Tibial nerve (tissue), 4 donors: ENCODE measurements around the gene RBAK. TPM values are rescaled to one million over a fixed set of nuclear protein-coding genes. Genes with fewer than 3 reads are reported as not detected.
"Not testable (repeated sequence)": the region's sequence is repeated elsewhere in the genome, so short reads cannot be mapped to it uniquely, and the experiment has no call there.

ENCODE experiments used
- DNase-seq, 2 donors: peaks; one replicate each; pipeline ENCODE4 v3.0.0-alpha.2; 2019; ENCODE audit warnings: low spot score in 2 of 2
- H3K27ac ChIP-seq, 4 donors: fragments of 200-600 bp; sonication (generic) in 3 of 4; one replicate each; pipeline ENCODE4 v1.5.1; 2017 to 2019; ENCODE audit warnings: mild to moderate bottlenecking in 1 of 4
- H3K27me3 ChIP-seq, 2 donors: fragments of 200-600 bp; sonication (generic) in 1 of 2; one replicate each; pipeline versions ENCODE4 v1.5.1 to v1.6.0; 2017 to 2019
- H3K36me3 ChIP-seq, 3 donors: fragments of 200-600 bp; sonication (generic); one replicate each; pipeline ENCODE4 v1.5.1; 2018 to 2019
- H3K4me1 ChIP-seq, 4 donors: fragments of 200-600 bp; sonication (generic) in 3 of 4; one replicate each; pipeline ENCODE4 v1.5.1; 2017 to 2019
- H3K4me3 ChIP-seq, 4 donors: fragments of 200-600 bp; sonication (generic) in 3 of 4; one replicate each; pipeline ENCODE4 v1.5.1; 2017 to 2019; ENCODE audit warnings: mild to moderate bottlenecking in 1 of 4, moderate library complexity in 1 of 4
- H3K9me3 ChIP-seq, 4 donors: fragments of 200-600 bp; sonication (generic) in 3 of 4; one replicate each; pipeline ENCODE4 v1.5.1; 2017 to 2019
- CTCF ChIP-seq, 5 experiments: fragments of 200-600 bp in 3 of 5; fragments of 450-650 bp in 2 of 5; sonication (generic) in 3 of 5; IDR thresholded peaks; one replicate each; pipeline ENCODE4 v1.5.1; 2016 to 2019; ENCODE audit warnings: antibody characterized with exemption in 5 of 5, mild to moderate bottlenecking in 3 of 5, moderate library complexity in 2 of 5
- EP300 ChIP-seq, 2 donors: sonication (generic); formaldehyde crosslinking; IDR thresholded peaks; one replicate each; pipeline ENCODE4 v1.6.1; 2017; ENCODE audit warnings: antibody characterized with exemption in 2 of 2, mild to moderate bottlenecking in 1 of 2
- POLR2A ChIP-seq, 2 donors: fragments of 450-650 bp; IDR thresholded peaks; one replicate each; pipeline ENCODE4 v1.6.1; 2017; ENCODE audit warnings: antibody characterized with exemption in 2 of 2, mild to moderate bottlenecking in 2 of 2, moderate library complexity in 2 of 2
- WGBS, 2 donors: methylation state at CpG; one replicate each; pipeline ENCODE4 v1.1.5; 2018; 5-methylcytosine and 5-hydroxymethylcytosine counted together
- total RNA-seq, 4 donors: library from RNA; depleted of rRNA; stranded (reverse); fragments of >200 nt; gene quantifications; one replicate each; pipeline ENCODE4 v1.1.0, GENCODE V29; 2016

Gene RBAK
- total RNA-seq, 4 donors from 2014 or later = 7.5 to 11.3 (median 9.0) TPM

DNA sequence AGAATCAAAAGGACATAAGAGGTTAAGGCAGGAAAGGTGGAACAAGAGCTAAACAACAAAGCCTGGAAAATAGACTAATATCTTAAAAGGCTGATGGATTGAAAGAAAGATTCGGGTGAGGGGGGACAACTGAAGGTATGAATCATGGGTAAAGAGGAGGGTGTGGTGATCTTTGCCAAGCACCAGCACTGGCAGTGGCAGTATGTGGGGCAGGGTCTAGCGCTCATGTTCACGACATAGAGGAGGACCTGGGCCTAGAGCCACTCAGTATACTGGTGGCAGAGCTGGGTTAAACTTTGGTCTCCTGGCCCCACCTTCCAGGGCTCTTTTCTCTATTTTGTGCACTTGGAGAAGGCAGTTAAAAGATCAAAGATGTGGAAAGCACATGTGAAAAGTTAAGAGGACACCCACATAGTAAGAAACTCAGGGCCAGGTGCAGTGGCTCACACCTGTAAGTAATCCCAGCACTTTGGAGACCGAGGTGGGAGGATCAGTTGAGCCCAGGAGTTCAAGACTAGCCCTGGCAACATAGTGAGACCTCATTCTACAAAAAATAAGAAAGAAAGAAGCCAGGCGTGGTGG, 46.2 kb upstream of the RBAK start:
- no peak for TF ChIP-seq EP300 (IDR thresholded peaks at IDR 0.05)
- no peak for TF ChIP-seq CTCF (IDR thresholded peaks at IDR 0.05)
- TF ChIP-seq POLR2A (IDR thresholded peaks at IDR 0.05) = no peak
- Histone ChIP-seq H3K36me3 (peaks cover 0 to 70% (median 0%) of the 10 kb centered on the region in 3 donors), H3K27me3 (no peaks in the 10 kb centered on the region), H3K9me3 (no peaks in the 10 kb centered on the region), H3K4me3 (no peak overlapping the region), H3K4me1 (no peaks in the 10 kb centered on the region), H3K27ac (no peak overlapping the region)
- no peak for DNase-seq
- WGBS, 2 donors = 88 to 90% methylated on average over 5 of the region's 5 CpGs

DNA sequence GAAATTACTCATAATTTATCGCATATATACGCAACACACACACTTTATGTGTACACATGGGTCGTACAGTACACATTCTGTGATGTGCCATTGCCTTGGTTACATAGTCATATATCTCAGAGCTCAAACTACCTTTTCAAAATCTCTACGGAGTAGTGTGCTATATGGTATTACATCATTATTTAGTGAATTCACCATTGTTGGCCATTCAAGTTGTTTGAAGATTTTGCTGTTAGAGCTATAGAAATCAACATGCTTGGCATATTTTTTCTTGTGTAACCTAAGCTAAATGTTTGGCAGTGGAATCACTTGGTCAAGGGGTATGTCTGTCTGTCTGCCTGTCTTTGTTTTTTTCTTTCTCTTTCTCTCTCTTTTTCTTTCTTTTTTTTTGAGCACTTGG, 44.7 kb upstream of the RBAK start:
- no peaks in the 10 kb centered on the region for H3K9me3 ChIP-seq
- no peaks in the 10 kb centered on the region for H3K27me3 ChIP-seq
- 64 to 74% methylated on average over 4 of the region's 4 CpGs for WGBS, 2 donors
- H3K36me3 ChIP-seq = peaks cover 0 to 65% (median 0%) of the 10 kb centered on the region in 3 donors
- no peak for TF ChIP-seq POLR2A (IDR thresholded peaks at IDR 0.05)
- TF ChIP-seq CTCF (IDR thresholded peaks at IDR 0.05) = no peak
- TF ChIP-seq EP300 (IDR thresholded peaks at IDR 0.05) = no peak
- H3K4me1 ChIP-seq = no peaks in the 10 kb centered on the region
- H3K4me3 ChIP-seq = no peak overlapping the region
- H3K27ac ChIP-seq = no peak overlapping the region
- DNase-seq = no peak

DNA sequence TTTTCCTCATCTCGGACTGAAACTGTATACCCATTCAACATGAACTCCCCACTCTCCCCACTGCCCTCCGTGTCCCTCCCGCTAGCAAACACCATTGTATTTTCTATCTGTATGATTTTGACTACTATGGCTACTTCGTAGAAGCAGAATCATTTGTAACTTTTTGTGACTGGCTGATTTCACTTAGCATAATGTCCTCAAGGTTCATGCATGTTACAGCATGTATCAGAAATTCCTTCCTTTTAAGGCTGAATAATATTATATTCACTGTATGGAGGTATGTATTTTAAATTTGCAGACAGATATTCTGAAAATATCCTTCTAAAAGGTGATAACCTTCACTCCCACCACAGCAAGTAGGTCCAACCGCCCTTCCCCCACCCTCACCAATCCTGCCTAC, 43.7 kb upstream of the RBAK start:
- 95 to 96% methylated on average over 5 of the region's 5 CpGs for WGBS, 2 donors

GRCh38 chr7:5005066-5005465, 40.6 kb upstream of the RBAK start:
- DNase-seq = no peak
- Histone ChIP-seq H3K27me3 (no peaks in the 10 kb centered on the region), H3K27ac (no peak overlapping the region), H3K4me1 (no peaks in the 10 kb centered on the region), H3K36me3 (peaks cover 0 to 58% (median 0%) of the 10 kb centered on the region in 3 donors), H3K4me3 (no peak overlapping the region), H3K9me3 (no peaks in the 10 kb centered on the region)
- WGBS, 2 donors = 38 to 48% methylated on average over 1 of the region's 1 CpG
- TF ChIP-seq CTCF (IDR thresholded peaks at IDR 0.05) = no peak
- no peak for TF ChIP-seq EP300 (IDR thresholded peaks at IDR 0.05)
- no peak for TF ChIP-seq POLR2A (IDR thresholded peaks at IDR 0.05)

More for the DNA sequence above, 43.7 kb upstream of the RBAK start:
- Histone ChIP-seq H3K36me3 (peaks cover 0 to 62% (median 0%) of the 10 kb centered on the region in 3 donors), H3K27ac (no peak overlapping the region), H3K4me1 (no peaks in the 10 kb centered on the region), H3K9me3 (no peaks in the 10 kb centered on the region), H3K27me3 (no peaks in the 10 kb centered on the region), H3K4me3 (no peak overlapping the region)
- TF ChIP-seq EP300 (IDR thresholded peaks at IDR 0.05) (no peak), CTCF (IDR thresholded peaks at IDR 0.05) (no peak), POLR2A (IDR thresholded peaks at IDR 0.05) (no peak)
- no peak for DNase-seq

DNA sequence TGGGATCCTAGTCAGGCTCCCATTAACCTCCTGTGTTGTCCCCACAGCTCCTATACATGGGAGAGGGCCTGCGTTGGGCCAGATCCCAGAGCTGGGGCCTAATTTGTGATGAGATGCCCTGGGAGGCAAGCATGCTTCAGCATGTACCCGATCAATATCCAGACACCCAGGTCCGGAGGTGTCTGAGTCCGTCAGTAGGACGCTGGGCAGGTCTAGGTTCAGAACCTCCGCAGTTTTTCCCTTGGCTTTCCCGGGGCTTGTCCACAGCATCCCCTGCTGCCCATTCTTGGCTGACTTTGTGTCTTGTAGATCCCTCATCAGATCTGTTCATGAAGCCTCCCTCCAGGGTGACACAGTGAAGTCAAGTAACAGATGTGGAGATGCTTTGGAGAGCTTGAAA, 32.7 kb upstream of the RBAK start:
- no peak for DNase-seq
- Histone ChIP-seq H3K27ac (no peak overlapping the region), H3K4me3 (no peak overlapping the region), H3K9me3 (no peaks in the 10 kb centered on the region), H3K4me1 (no peaks in the 10 kb centered on the region), H3K36me3 (peaks cover 0 to 39% (median 0%) of the 10 kb centered on the region in 3 donors), H3K27me3 (no peaks in the 10 kb centered on the region)
- WGBS, 2 donors = 90 to 97% methylated on average over 7 of the region's 7 CpGs
- TF ChIP-seq POLR2A (IDR thresholded peaks at IDR 0.05) (no peak), CTCF (IDR thresholded peaks at IDR 0.05) (no peak)

DNA sequence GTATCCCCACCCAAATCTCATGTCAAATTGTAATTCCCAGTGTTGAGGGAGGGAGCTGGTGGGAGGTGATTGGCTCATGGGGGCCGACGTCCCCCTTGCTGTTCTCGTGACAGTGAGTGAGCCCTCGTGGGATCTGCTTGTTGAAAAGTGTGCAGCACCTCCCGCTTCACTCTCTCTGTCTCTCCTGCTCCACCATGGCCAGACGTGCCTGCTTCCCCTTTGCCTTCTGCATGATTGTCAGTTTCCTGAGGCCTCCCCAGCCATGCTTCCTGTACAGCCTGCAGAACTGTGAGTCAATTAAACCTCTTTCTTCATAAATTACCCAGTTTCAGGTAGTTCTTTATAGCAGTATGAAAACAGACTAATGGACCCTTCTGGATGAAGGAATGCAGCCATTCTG, 29.7 kb upstream of the RBAK start:
- H3K4me1 ChIP-seq, H3K27me3 ChIP-seq, H3K9me3 ChIP-seq, H3K27ac ChIP-seq, H3K4me3 ChIP-seq, DNase-seq: not testable (repeated sequence)
- WGBS, 2 donors = 75 to 79% methylated on average over 6 of the region's 6 CpGs
- peaks cover 0 to 36% (median 0%) of the 10 kb centered on the region in 3 donors for H3K36me3 ChIP-seq

- H3K36me3 ChIP-seq = peaks cover 0 to 42% (median 0%) of the 10 kb centered on the region in 3 donors
- not testable (repeated sequence) for H3K4me1 ChIP-seq, H3K27me3 ChIP-seq, H3K27ac ChIP-seq, H3K4me3 ChIP-seq, DNase-seq, H3K9me3 ChIP-seq
- WGBS, 2 donors = 86 to 88% methylated on average over 12 of the region's 12 CpGs
Measured at GRCh38 chr7:5017626-5018025, 28.0 kb upstream of the RBAK start.
